Stomach (tissue), 9 donors: ENCODE results near the gene CACNA1I. TPM values are rescaled to one million over a fixed set of nuclear protein-coding genes. Genes with fewer than 3 reads are reported as not detected.

Source experiments
- DNase-seq, 2 donors: peaks; one replicate each; pipeline versions ENCODE4 v3.0.0 to v3.0.0-alpha.2; 2013 to 2019
- H3K27ac ChIP-seq, 5 donors: fragments of 200-600 bp in 4 of 5; sonication (generic) in 4 of 5; one replicate each; pipeline ENCODE4 v1.5.1; 2013 to 2019; ENCODE audit warnings: mild to moderate bottlenecking in 1 of 5, moderate library complexity in 1 of 5
- H3K27me3 ChIP-seq, 3 donors: fragments of 200-600 bp; sonication (generic); one replicate each; pipeline ENCODE4 v1.5.1; 2017 to 2019; ENCODE audit warnings: mixed run types in 1 of 3
- H3K36me3 ChIP-seq, 4 donors: fragments of 200-600 bp; sonication (generic); 1 replicate in 3 of 4; 2 replicates in 1 of 4; pipeline ENCODE4 v1.5.1; 2016 to 2019
- H3K4me1 ChIP-seq, 4 donors: fragments of 200-600 bp; sonication (generic); one replicate each; pipeline ENCODE4 v1.5.1; 2016 to 2019
- H3K4me3 ChIP-seq, 4 donors: fragments of 200-600 bp; sonication (generic) in 3 of 4; one replicate each; pipeline ENCODE4 v1.5.1; 2016 to 2019; ENCODE audit warnings: mild to moderate bottlenecking in 1 of 4
- H3K9me3 ChIP-seq, 4 donors: fragments of 200-600 bp; sonication (generic); one replicate each; pipeline ENCODE4 v1.5.1; 2016 to 2019
- CTCF ChIP-seq, 7 experiments: fragments of 450-650 bp in 4 of 7; fragments of 200-600 bp in 3 of 7; sonication (generic) in 3 of 7; IDR thresholded peaks; one replicate each; pipeline ENCODE4 v1.5.1; 2016 to 2019; ENCODE audit warnings: antibody characterized with exemption in 7 of 7, control low read depth in 2 of 7, mild to moderate bottlenecking in 1 of 7
- EP300 ChIP-seq: sonication (generic); formaldehyde crosslinking; IDR thresholded peaks from one replicate; pipeline ENCODE4 v1.6.1; 2017; ENCODE audit warnings: antibody characterized with exemption
- POLR2A ChIP-seq, 4 donors: fragments of 450-650 bp; IDR thresholded peaks; one replicate each; pipeline ENCODE4 v1.6.1; 2016; ENCODE audit warnings: antibody characterized with exemption in 4 of 4, control low read depth in 2 of 4, mild to moderate bottlenecking in 1 of 4, moderate library complexity in 1 of 4
- POLR2AphosphoS5 ChIP-seq, 3 donors: sonication (generic); formaldehyde crosslinking; IDR thresholded peaks; one replicate each; pipeline ENCODE4 v1.6.1; 2016; ENCODE audit warnings: antibody characterized with exemption in 3 of 3
- WGBS, 5 donors: extraction: QIAGEN DNeasy Blood & Tissue Kit in 3 of 5; methylation state at CpG; one replicate each; pipeline versions ENCODE4 v1.1.5 to v1.1.7; 2013 to 2018; 5-methylcytosine and 5-hydroxymethylcytosine counted together
- intact Hi-C: fragments of 100-400 bp; cut with DNase I; formaldehyde crosslinking; loops from one replicate; pipeline ENCODE4 v1.15.1; 2023; ENCODE audit warnings: low total_unique reads
- polyA plus RNA-seq, 3 donors: library from polyadenylated mRNA; stranded (reverse); fragments of 200-250 nt; gene quantifications; one replicate each; pipeline ENCODE4 v1.2.3, GENCODE V29; 2013
- total RNA-seq, 5 donors: library from RNA; depleted of rRNA; stranded (reverse); fragments of >200 nt; gene quantifications; one replicate each; pipeline versions ENCODE4 v1.1.0 to v1.2.3, GENCODE V29; 2014 to 2016
- donor health status: healthy with polysubstance abuse.
- donor health status: Bipolar disorder and iron deficiency.
- donor health status: healthy.

Gene CACNA1I
- total and polyA plus RNA-seq, 8 donors, result 0.06 to 4.0 (median 0.22) TPM; not detected in 2

GRCh38 chr22:39697790-39698430 is 127.4 kb downstream of the CACNA1I start:
- TF ChIP-seq EP300 (no peak), POLR2A (IDR thresholded peaks at IDR 0.05) (no peak), POLR2AphosphoS5 (IDR thresholded peaks at IDR 0.05) (no peak), CTCF (IDR thresholded peaks at IDR 0.05) (no peak)
- Histone ChIP-seq H3K27ac (no peak overlapping the region), H3K4me3 (no peak overlapping the region), H3K9me3 (no peaks in the 10 kb centered on the region), H3K4me1 (no peaks in the 10 kb centered on the region), H3K36me3 (no peaks in the 10 kb centered on the region), H3K27me3 (peaks cover 0 to 66% (median 12%) of the 10 kb centered on the region in 3 donors)
- intact Hi-C loops, result no loop called here
- 71 to 78% (median 77%) methylated on average over 14 of the region's 14 CpGs for WGBS, 5 donors
- no peak for DNase-seq

GRCh38 chr22:39699631-39700360 is 129.2 kb downstream of the CACNA1I start:
- peaks cover 0 to 10% (median 9%) of the 10 kb centered on the region in 4 donors for H3K4me1 ChIP-seq
- no peak overlapping the region for H3K4me3 ChIP-seq
- no peaks in the 10 kb centered on the region for H3K9me3 ChIP-seq
- H3K36me3 ChIP-seq, result no peaks in the 10 kb centered on the region
- intact Hi-C loops, result no loop called here
- WGBS, 5 donors, result 62 to 73% (median 71%) methylated on average over 18 to 19 of the region's 19 CpGs
- TF ChIP-seq POLR2A (IDR thresholded peaks at IDR 0.05), result no peak
- no peak for TF ChIP-seq POLR2AphosphoS5 (IDR thresholded peaks at IDR 0.05)
- no peak for TF ChIP-seq CTCF (IDR thresholded peaks at IDR 0.05)
- no peak for TF ChIP-seq EP300
- H3K27ac ChIP-seq, result no peak overlapping the region
- H3K27me3 ChIP-seq, result peaks cover 0 to 56% (median 12%) of the 10 kb centered on the region in 3 donors
- DNase-seq, result peak; percentile 25 to 27

- no peak for DNase-seq
- TF ChIP-seq CTCF (IDR thresholded peaks at IDR 0.05) (no peak), POLR2AphosphoS5 (IDR thresholded peaks at IDR 0.05) (no peak), POLR2A (IDR thresholded peaks at IDR 0.05) (no peak), EP300 (no peak)
- peaks cover 0 to 10% (median 9%) of the 10 kb centered on the region in 4 donors for H3K4me1 ChIP-seq
- no peak overlapping the region for H3K27ac ChIP-seq
- peaks cover 0 to 48% (median 12%) of the 10 kb centered on the region in 3 donors for H3K27me3 ChIP-seq
- H3K36me3 ChIP-seq, result no peaks in the 10 kb centered on the region
- 72 to 81% (median 79%) methylated on average over 7 of the region's 7 CpGs for WGBS, 5 donors
- no peaks in the 10 kb centered on the region for H3K9me3 ChIP-seq
- intact Hi-C loops, result no loop called here
- H3K4me3 ChIP-seq, result no peak overlapping the region
Observed at GRCh38 chr22:39700565-39700964, 130.0 kb downstream of the CACNA1I start.

- TF ChIP-seq CTCF (IDR thresholded peaks at IDR 0.05) (no peak), POLR2AphosphoS5 (IDR thresholded peaks at IDR 0.05) (no peak), POLR2A (IDR thresholded peaks at IDR 0.05) (no peak), EP300 (no peak)
- WGBS, 5 donors, result 67 to 85% (median 75%) methylated on average over 7 to 8 of the region's 8 CpGs
- Histone ChIP-seq H3K4me1 (peaks cover 0 to 10% (median 9%) of the 10 kb centered on the region in 4 donors), H3K27ac (no peak overlapping the region), H3K36me3 (no peaks in the 10 kb centered on the region), H3K4me3 (no peak overlapping the region), H3K27me3 (peaks cover 0 to 35% (median 7%) of the 10 kb centered on the region in 3 donors), H3K9me3 (no peaks in the 10 kb centered on the region)
- no peak for DNase-seq
- intact Hi-C loops, result no loop called here
Observed at GRCh38 chr22:39703091-39703490, 132.5 kb downstream of the CACNA1I start.
